Endothelial cell of umbilical vein (primary cell): ENCODE data around the gene DLG1. TPM values are rescaled to one million over a fixed set of nuclear protein-coding genes. Genes with fewer than 3 reads are reported as not detected.

Experiments used
- BruUV-seq: library from RNA; stranded (reverse); fragments of 400-500 nt; replicated peaks from 2 replicates; lab custom pipeline; 2021; lab: Mats Ljungman, UMichigan
- CTCF ChIA-PET: fragments of 300-600, 350-600 bp; sonication (Branson Sonifier 250); formaldehyde crosslinking; loops from one replicate; lab custom pipeline; 2021; ENCODE audit warnings: antibody characterized with exemption, inconsistent platforms; lab: Charles Lee
- POLR2A ChIA-PET: fragments of 300-600, 350-600 bp; sonication (Branson Sonifier 250); formaldehyde crosslinking; loops from one replicate; lab custom pipeline; 2021; ENCODE audit warnings: antibody characterized with exemption, inconsistent platforms; lab: Charles Lee
- DNase-seq: peaks from one replicate; pipeline ENCODE4 v3.0.0-alpha.2; 2011; ENCODE audit warnings: low read depth, low spot score
- FAIRE-seq: peaks from 2 replicates; lab custom pipeline; 2011; peaks lifted over from hg19 to GRCh38; lab: Jason Lieb, UNC
- H2AFZ ChIP-seq: 2 replicates; pipeline ENCODE4 v1.6.0; 2012; ENCODE audit warnings: low read depth, low read length, control low read depth, inconsistent platforms
- H3K27ac ChIP-seq: 2 replicates; pipeline ENCODE4 v1.5.1; 2011; ENCODE audit warnings: low read depth, mild to moderate bottlenecking, control low read depth, low read length, moderate library complexity; ENCODE audit not compliant: insufficient read depth
- H3K27me3 ChIP-seq, 2 experiments: 2 replicates each; pipeline versions ENCODE4 v1.6.0 to v1.6.1; 2011; ENCODE audit warnings: low read length in 2 of 2, mixed read lengths in 1 of 2; ENCODE audit not compliant: control insufficient read depth in 2 of 2, insufficient read depth in 2 of 2
- H3K36me3 ChIP-seq, 2 experiments: 2 replicates in 1 of 2; 3 replicates in 1 of 2; pipeline ENCODE4 v1.5.1; 2011; ENCODE audit warnings: low read length in 2 of 2, mild to moderate bottlenecking in 1 of 2, moderate library complexity in 1 of 2; ENCODE audit not compliant: control insufficient read depth in 2 of 2, insufficient read depth in 2 of 2; ENCODE audit errors: extremely low read depth in 1 of 2
- H3K4me1 ChIP-seq: 3 replicates; pipeline ENCODE4 v1.5.1; 2011; ENCODE audit warnings: mild to moderate bottlenecking, low read length; ENCODE audit not compliant: control insufficient read depth, insufficient read depth; ENCODE audit errors: extremely low read depth
- H3K4me2 ChIP-seq: 2 replicates; pipeline ENCODE4 v1.6.1; 2011; ENCODE audit warnings: low read length, control low read depth, mixed read lengths; ENCODE audit not compliant: insufficient read depth
- H3K4me3 ChIP-seq, 3 experiments: fragments of 200-600 bp in 1 of 3; sonication (generic), shearing (Covaris generic) in 1 of 3; replicated peaks in 1 of 3; 2 replicates each; pipeline ENCODE4 v1.5.1; 2011 to 2016; ENCODE audit warnings: control low read depth in 3 of 3, low read length in 3 of 3, mild to moderate bottlenecking in 2 of 3, inconsistent platforms in 1 of 3, low read depth in 1 of 3, moderate library complexity in 1 of 3; ENCODE audit not compliant: insufficient read depth in 1 of 3
- H3K79me2 ChIP-seq: 2 replicates; pipeline ENCODE4 v1.6.0; 2012; ENCODE audit warnings: low read length, inconsistent platforms; ENCODE audit not compliant: control insufficient read depth, insufficient read depth
- H3K9ac ChIP-seq: replicated peaks from 2 replicates; pipeline ENCODE3; 2011; ENCODE audit warnings: low read length, control low read depth; ENCODE audit not compliant: insufficient read depth; ENCODE audit errors: extremely low read depth
- H3K9me1 ChIP-seq: replicated peaks from 3 replicates; pipeline ENCODE4 v1.6.0; 2011; ENCODE audit warnings: mild to moderate bottlenecking, low read length; ENCODE audit not compliant: control insufficient read depth, insufficient read depth; ENCODE audit errors: extremely low read depth
- H3K9me3 ChIP-seq: replicated peaks from 2 replicates; pipeline ENCODE4 v1.5.1; 2012; ENCODE audit warnings: low read length, inconsistent platforms; ENCODE audit not compliant: control insufficient read depth, insufficient read depth
- H4K20me1 ChIP-seq: replicated peaks from 2 replicates; pipeline ENCODE3; 2011; ENCODE audit warnings: mild to moderate bottlenecking, low read length; ENCODE audit not compliant: control insufficient read depth, insufficient read depth; ENCODE audit errors: extremely low read depth
- EZH2 ChIP-seq: IDR thresholded peaks from 2 replicates; pipeline ENCODE4 v1.6.1; 2012; ENCODE audit warnings: borderline replicate concordance, low read depth, mild to moderate bottlenecking, moderate library complexity, low read length, inconsistent platforms; ENCODE audit not compliant: severe bottlenecking
- FOS ChIP-seq: IDR thresholded peaks from 2 replicates; pipeline ENCODE4 v1.6.1; 2011; ENCODE audit warnings: mild to moderate bottlenecking, low read length, moderate library complexity, borderline replicate concordance; ENCODE audit not compliant: insufficient read depth
- GATA2 ChIP-seq: IDR thresholded peaks from 2 replicates; pipeline ENCODE4 v1.7.0; 2011; ENCODE audit warnings: low read depth, mild to moderate bottlenecking, moderate library complexity, mixed read lengths, low read length; ENCODE audit not compliant: insufficient read length, insufficient read depth
- JUN ChIP-seq: IDR thresholded peaks from 2 replicates; pipeline ENCODE4 v1.6.1; 2011; ENCODE audit warnings: borderline replicate concordance, low read depth; ENCODE audit not compliant: insufficient read length, insufficient read depth
- MAX ChIP-seq: IDR thresholded peaks from 2 replicates; pipeline ENCODE4 v1.6.1; 2011; ENCODE audit not compliant: insufficient read depth, insufficient read length
- MYC ChIP-seq: IDR thresholded peaks from one replicate; pipeline ENCODE4 v1.6.1; 2011; ENCODE audit warnings: mild to moderate bottlenecking, low read depth, low read length
- POLR2A ChIP-seq: IDR thresholded peaks from 2 replicates; pipeline ENCODE4 v1.6.1; 2012; ENCODE audit warnings: low read depth, mild to moderate bottlenecking, control low read depth, low read length
- POLR2AphosphoS5 ChIP-seq: IDR thresholded peaks from 2 replicates; pipeline ENCODE4 v1.6.1; 2012; ENCODE audit warnings: low read depth, mild to moderate bottlenecking, control low read depth, low read length, moderate library complexity; ENCODE audit not compliant: insufficient read depth
- dilution Hi-C: fragments of 300-500 bp; cut with MboI; formaldehyde crosslinking; loops from one replicate; pipeline ENCODE4 v1.15.0; 2019; ENCODE audit warnings: low sequenced_read_pairs; ENCODE audit not compliant: extremely low pct_ligation_motif_present
- intact Hi-C: fragments of 100-400 bp; cut with micrococcal nuclease; formaldehyde crosslinking; loops from one replicate; pipeline ENCODE4 v1.10.0; 2022
- polyA plus RNA-seq, 4 experiments: library from polyadenylated mRNA; depleted of rRNA in 3 of 4; stranded (reverse) in 3 of 4; unstranded in 1 of 4; fragments of >200 nt; gene quantifications; 2 replicates each; pipeline versions ENCODE4 v1.2.1 to v1.2.3, GENCODE V29; 2011 to 2012; ENCODE audit warnings: missing spikeins in 1 of 4
- total RNA-seq: library from RNA; stranded (reverse); gene quantifications from 2 replicates; pipeline ENCODE4 v1.2.3, GENCODE V29; 2021
- TF ChIP-seq, protein P1 (sequence below), 2 donors: IDR thresholded peaks; 1 replicate in 1 of 2; 2 replicates in 1 of 2; pipeline ENCODE4 v1.5.1; 2011; ENCODE audit warnings: low read length in 2 of 2, mild to moderate bottlenecking in 2 of 2, moderate library complexity in 2 of 2, control low read depth in 1 of 2, inconsistent platforms in 1 of 2, low read depth in 1 of 2; ENCODE audit not compliant: insufficient read depth in 1 of 2; ENCODE audit errors: extremely low read depth in 1 of 2

The DLG1 gene
- total and polyA plus RNA-seq, 2 donors (not counting 3 experiments of a cell fraction or from before 2014, with no cell fraction given) = 26.5 to 80.1 TPM

DNA sequence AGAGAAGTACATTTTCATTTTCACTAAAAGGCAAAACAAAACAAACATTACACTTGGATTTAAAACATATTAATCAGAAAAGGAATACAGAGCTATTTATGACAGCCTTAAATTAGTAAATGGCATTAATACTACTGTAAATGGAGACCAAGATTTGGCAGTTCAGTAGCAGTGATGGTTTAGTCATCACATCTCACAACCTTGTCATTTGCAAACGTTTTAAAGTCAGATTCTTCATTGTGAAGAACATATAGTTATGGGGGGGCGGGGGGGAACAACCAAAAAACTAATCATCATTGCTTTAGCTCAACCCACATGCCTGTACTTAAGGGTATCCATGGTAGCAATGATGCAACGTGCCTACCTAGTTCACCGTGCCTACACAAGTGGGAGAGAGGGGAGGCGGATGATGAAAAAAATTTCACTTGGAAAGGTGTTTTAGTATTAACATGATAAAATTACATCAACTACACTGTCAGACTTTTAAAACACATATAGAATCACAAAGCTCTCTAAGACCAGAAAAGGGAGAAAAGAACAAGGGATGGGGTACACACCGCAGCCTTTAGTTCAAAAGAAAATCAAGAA is 40.1 kb downstream of the DLG1 start:
- H3K27me3 ChIP-seq = no peaks in the 10 kb centered on the region
- no peak for TF ChIP-seq POLR2A
- TF ChIP-seq POLR2AphosphoS5 = no peak
- TF ChIP-seq MYC = no peak
- no peak for TF ChIP-seq JUN
- TF ChIP-seq, protein P1, sequence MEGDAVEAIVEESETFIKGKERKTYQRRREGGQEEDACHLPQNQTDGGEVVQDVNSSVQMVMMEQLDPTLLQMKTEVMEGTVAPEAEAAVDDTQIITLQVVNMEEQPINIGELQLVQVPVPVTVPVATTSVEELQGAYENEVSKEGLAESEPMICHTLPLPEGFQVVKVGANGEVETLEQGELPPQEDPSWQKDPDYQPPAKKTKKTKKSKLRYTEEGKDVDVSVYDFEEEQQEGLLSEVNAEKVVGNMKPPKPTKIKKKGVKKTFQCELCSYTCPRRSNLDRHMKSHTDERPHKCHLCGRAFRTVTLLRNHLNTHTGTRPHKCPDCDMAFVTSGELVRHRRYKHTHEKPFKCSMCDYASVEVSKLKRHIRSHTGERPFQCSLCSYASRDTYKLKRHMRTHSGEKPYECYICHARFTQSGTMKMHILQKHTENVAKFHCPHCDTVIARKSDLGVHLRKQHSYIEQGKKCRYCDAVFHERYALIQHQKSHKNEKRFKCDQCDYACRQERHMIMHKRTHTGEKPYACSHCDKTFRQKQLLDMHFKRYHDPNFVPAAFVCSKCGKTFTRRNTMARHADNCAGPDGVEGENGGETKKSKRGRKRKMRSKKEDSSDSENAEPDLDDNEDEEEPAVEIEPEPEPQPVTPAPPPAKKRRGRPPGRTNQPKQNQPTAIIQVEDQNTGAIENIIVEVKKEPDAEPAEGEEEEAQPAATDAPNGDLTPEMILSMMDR (IDR thresholded peaks at IDR 0.05; ENCODE audit: extremely low read depth in 1 of 2, insufficient read depth in 1 of 2, low read depth in 1 of 2, low read length in 2 of 2) = no peak
- no peak for TF ChIP-seq GATA2
- no peak for TF ChIP-seq MAX
- no peak for TF ChIP-seq FOS
- no peak for TF ChIP-seq EZH2
- H2AFZ ChIP-seq = no peak overlapping the region
- ChIA-PET POLR2A (no interaction called here), CTCF (interaction anchor here (1.1 to 4.1 kb wide), 17 partner anchors 9 to 257 kb away, joined by 3 to 148 read pairs (median 16); no protein-coding TSS in a partner anchor)
- no TSS peak for BruUV-seq
- H3K27ac ChIP-seq = no peak overlapping the region
- H4K20me1 ChIP-seq = peaks cover 14% of the 10 kb centered on the region
- no peaks in the 10 kb centered on the region for H3K9me3 ChIP-seq
- no peaks in the 10 kb centered on the region for H3K9me1 ChIP-seq
- H3K4me2 ChIP-seq = no peak overlapping the region
- H3K36me3 ChIP-seq = no peaks in the 10 kb centered on the region
- no peaks in the 10 kb centered on the region for H3K4me1 ChIP-seq
- H3K4me3 ChIP-seq = no peak overlapping the region
- no peak overlapping the region for H3K9ac ChIP-seq
- H3K79me2 ChIP-seq = peaks cover 90% of the 10 kb centered on the region
- DNase-seq (no peak), FAIRE-seq (no peak)
- dilution Hi-C loops = loop anchor here (25.0 kb wide), 1 partner anchor 254 kb away; no protein-coding TSS in a partner anchor
- intact Hi-C loops = no loop called here
